ENCODE results near the gene PACSIN2.

DNA sequence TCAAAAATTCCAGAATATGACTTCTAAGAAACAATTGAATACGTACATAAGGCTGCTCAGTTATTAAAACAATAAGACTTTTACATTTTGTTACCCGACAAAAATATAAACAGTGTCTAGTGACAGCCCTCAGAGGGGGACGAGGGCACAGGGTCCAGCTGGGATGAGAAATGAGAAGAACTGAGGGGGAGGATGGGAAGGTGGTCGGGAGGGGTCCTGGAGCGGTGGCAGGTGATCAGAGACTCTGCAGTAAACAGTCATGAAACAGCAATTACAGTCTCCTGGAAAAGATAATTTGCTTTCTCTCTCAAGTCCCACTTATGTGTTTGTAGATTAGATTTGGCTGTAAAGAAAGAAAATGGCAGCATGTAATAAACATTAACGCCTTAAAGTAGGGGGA lies 56.0 kb downstream of the PACSIN2 start:
- TF ChIP-seq, protein P1, sequence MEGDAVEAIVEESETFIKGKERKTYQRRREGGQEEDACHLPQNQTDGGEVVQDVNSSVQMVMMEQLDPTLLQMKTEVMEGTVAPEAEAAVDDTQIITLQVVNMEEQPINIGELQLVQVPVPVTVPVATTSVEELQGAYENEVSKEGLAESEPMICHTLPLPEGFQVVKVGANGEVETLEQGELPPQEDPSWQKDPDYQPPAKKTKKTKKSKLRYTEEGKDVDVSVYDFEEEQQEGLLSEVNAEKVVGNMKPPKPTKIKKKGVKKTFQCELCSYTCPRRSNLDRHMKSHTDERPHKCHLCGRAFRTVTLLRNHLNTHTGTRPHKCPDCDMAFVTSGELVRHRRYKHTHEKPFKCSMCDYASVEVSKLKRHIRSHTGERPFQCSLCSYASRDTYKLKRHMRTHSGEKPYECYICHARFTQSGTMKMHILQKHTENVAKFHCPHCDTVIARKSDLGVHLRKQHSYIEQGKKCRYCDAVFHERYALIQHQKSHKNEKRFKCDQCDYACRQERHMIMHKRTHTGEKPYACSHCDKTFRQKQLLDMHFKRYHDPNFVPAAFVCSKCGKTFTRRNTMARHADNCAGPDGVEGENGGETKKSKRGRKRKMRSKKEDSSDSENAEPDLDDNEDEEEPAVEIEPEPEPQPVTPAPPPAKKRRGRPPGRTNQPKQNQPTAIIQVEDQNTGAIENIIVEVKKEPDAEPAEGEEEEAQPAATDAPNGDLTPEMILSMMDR (IDR thresholded peaks at IDR 0.05; ENCODE audit: low read length): no peak
- TF ChIP-seq EZH2 (optimal IDR thresholded peaks at IDR 0.05; ENCODE audit: low read depth, low read length) (no peak), EZH2phosphoT487 (IDR thresholded peaks at IDR 0.05; ENCODE audit: low read length) (no peak)

Data from MM.1S (cell line).